ENCODE data around the gene CCDC63. TPM values are rescaled to one million over a fixed set of nuclear protein-coding genes. Genes with fewer than 3 reads are reported as not detected.

The CCDC63 gene
- total and polyA plus RNA-seq, 9 of the 15 experiments (the other 6 are each of a cell fraction or from before 2014, with no cell fraction given) = not detected

DNA sequence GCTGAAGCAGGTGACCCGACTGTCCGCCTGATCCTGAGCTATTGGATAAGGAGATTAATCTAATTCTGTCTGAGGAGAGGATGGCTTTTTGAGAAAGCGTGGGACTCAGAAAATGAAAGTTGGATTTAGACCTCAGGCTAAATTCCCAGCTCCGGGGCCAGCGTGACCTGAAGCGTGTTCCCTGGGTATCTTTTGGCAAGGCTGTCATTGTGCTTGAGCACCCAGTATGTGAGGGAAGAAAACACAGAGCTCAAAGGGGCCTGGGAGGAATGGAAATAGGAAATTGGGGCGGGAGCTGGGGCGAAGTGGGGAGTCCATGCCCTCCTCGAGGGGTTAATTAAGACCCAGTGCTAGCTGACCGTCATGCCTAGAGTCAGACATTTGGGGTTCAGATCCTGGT lies 17.5 kb upstream of the CCDC63 start:
- FAIRE-seq = no peak

More for the DNA sequence above, 17.5 kb upstream of the CCDC63 start:
- Histone ChIP-seq H4K20me1 (replicated peaks; ENCODE audit: control insufficient read depth, insufficient read depth, low read length) (no peaks in the 10 kb centered on the region), H3K4me3 (no peak overlapping the region), H3K27me3 (ENCODE audit: control insufficient read depth in 2 of 2, insufficient read depth in 2 of 2, low read length in 2 of 2) (peaks cover 13 to 39% of the 10 kb centered on the region in 2 experiments; a peak in 4 of 5 replicates), H3K4me1 (replicated peaks in 1 of 2; ENCODE audit: control insufficient read depth in 2 of 2, insufficient read depth in 2 of 2, low read length in 2 of 2) (peaks cover 4% of the 10 kb centered on the region in 2 experiments; a peak in 2 of 5 replicates), H3K36me3 (ENCODE audit: control insufficient read depth, insufficient read depth, low read length) (no peaks in the 10 kb centered on the region), H3K27ac (ENCODE audit: extremely low read depth, low read depth, low read length) (no peak overlapping the region), H3K9me3 (replicated peaks; ENCODE audit: control insufficient read depth, insufficient read depth, low read depth, low read length) (no peaks in the 10 kb centered on the region), H3K9me1 (ENCODE audit: control insufficient read depth, insufficient read depth, low read length) (no peaks in the 10 kb centered on the region), H3K4me2 (ENCODE audit: insufficient read depth, low read length) (no peak overlapping the region), H2AFZ (ENCODE audit: low read depth, low read length) (no peak overlapping the region), H3K9ac (ENCODE audit: insufficient read depth in 1 of 2, low read depth in 2 of 2, low read length in 2 of 2) (no peak overlapping the region; a peak in 1 of 4 replicates), H3K79me2 (ENCODE audit: control insufficient read depth, insufficient read depth, low read length) (no peaks in the 10 kb centered on the region)
- WGBS (ENCODE audit: insufficient coverage, low coverage, missing lambda C conversion rate) = 11% methylated on average over 10 of the region's 10 CpGs
- POLR2A ChIA-PET = interaction anchor here (0.7 to 1.1 kb wide), 2 partner anchors 13 to 196 kb away, joined by 3 to 4 read pairs; no protein-coding TSS in a partner anchor
- no TSS peak for BruUV-seq (replicated peaks)
- DNase-seq (ENCODE audit: extremely low read depth in 1 of 4, low spot score in 3 of 4) (no peak), ATAC-seq (no peak)
- in situ Hi-C loops (cut with MboI) (loop anchor here (5.0 to 10.0 kb wide), 3 partner anchors 107 to 377 kb away; partner anchors contain the start of genes ARPC3 and TCTN1), intact Hi-C loops (cut with micrococcal nuclease) (loop anchor here (5.0 kb wide), 5 partner anchors 58 to 377 kb away; partner anchors contain the start of genes ARPC3 and PPP1CC)
- CTCF ChIA-PET (ENCODE audit: low intra/inter-chr PET ratio) = interaction anchor here (0.6 kb wide), 1 partner anchor 106 kb away, joined by 3 read pairs; no protein-coding TSS in a partner anchor
- TF ChIP-seq TCF15 (CRISPR knock-in tag; IDR thresholded peaks at IDR 0.05) (no peak), ATF7 (IDR thresholded peaks at IDR 0.05) (no peak), ATF2 (CRISPR knock-in tag; IDR thresholded peaks at IDR 0.05) (no peak), E2F5 (CRISPR knock-in tag; IDR thresholded peaks at IDR 0.05) (no peak), CGGBP1 (CRISPR knock-in tag; IDR thresholded peaks at IDR 0.05) (no peak), ZNF311 (CRISPR knock-in tag; IDR thresholded peaks at IDR 0.05) (no peak), ZNF316 (IDR thresholded peaks at IDR 0.05) (no peak), NFIX (CRISPR knock-in tag; IDR thresholded peaks at IDR 0.05; ENCODE audit: low read depth) (no peak)
- TF ChIP-seq, protein P1, sequence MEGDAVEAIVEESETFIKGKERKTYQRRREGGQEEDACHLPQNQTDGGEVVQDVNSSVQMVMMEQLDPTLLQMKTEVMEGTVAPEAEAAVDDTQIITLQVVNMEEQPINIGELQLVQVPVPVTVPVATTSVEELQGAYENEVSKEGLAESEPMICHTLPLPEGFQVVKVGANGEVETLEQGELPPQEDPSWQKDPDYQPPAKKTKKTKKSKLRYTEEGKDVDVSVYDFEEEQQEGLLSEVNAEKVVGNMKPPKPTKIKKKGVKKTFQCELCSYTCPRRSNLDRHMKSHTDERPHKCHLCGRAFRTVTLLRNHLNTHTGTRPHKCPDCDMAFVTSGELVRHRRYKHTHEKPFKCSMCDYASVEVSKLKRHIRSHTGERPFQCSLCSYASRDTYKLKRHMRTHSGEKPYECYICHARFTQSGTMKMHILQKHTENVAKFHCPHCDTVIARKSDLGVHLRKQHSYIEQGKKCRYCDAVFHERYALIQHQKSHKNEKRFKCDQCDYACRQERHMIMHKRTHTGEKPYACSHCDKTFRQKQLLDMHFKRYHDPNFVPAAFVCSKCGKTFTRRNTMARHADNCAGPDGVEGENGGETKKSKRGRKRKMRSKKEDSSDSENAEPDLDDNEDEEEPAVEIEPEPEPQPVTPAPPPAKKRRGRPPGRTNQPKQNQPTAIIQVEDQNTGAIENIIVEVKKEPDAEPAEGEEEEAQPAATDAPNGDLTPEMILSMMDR (IDR thresholded peaks at IDR 0.05 in 2 of 3, conservative IDR thresholded peaks at IDR 0.05 in 1 of 3; ENCODE audit: insufficient read depth in 2 of 3, low read depth in 1 of 3, low read length in 3 of 3) = no peak

Data from K562 (cell line).